Spinal cord (tissue), 10 donors: Measurements from ENCODE around the gene ULK4. TPM values are rescaled to one million over a fixed set of nuclear protein-coding genes. Genes with fewer than 3 reads are reported as not detected.
A peak's percentile ranks its signal among the peaks of the same experiment; 100 is the strongest.

Source experiments
- DNase-seq, 6 donors: peaks; one replicate each; pipeline versions ENCODE4 v3.0.0 to v3.0.0-alpha.2; 2013 to 2015; ENCODE audit warnings: low spot score in 6 of 6, low read depth in 4 of 6
- H3K27ac ChIP-seq: one replicate; pipeline ENCODE4 v1.5.1; 2013; ENCODE audit warnings: low read depth, low read length, control low read depth
- H3K27me3 ChIP-seq: one replicate; pipeline ENCODE4 v1.6.1; 2013; ENCODE audit warnings: low read length; ENCODE audit not compliant: control insufficient read depth, insufficient read depth
- H3K36me3 ChIP-seq: one replicate; pipeline ENCODE4 v1.6.1; 2013; ENCODE audit warnings: low read length; ENCODE audit not compliant: control insufficient read depth, insufficient read depth
- H3K4me1 ChIP-seq: one replicate; pipeline ENCODE4 v1.6.1; 2013; ENCODE audit warnings: low read length; ENCODE audit not compliant: control insufficient read depth, insufficient read depth
- H3K4me3 ChIP-seq: one replicate; pipeline ENCODE4 v1.5.1; 2013; ENCODE audit warnings: low read depth, low read length, control low read depth
- H3K9me3 ChIP-seq: one replicate; pipeline ENCODE4 v1.6.1; 2013; ENCODE audit warnings: low read length; ENCODE audit not compliant: control insufficient read depth, insufficient read depth
- WGBS: methylation state at CpG from one replicate; pipeline ENCODE4 v1.1.5; 2013; ENCODE audit warnings: missing lambda C conversion rate; ENCODE audit not compliant: insufficient coverage; 5-methylcytosine and 5-hydroxymethylcytosine counted together
- polyA plus RNA-seq, 2 donors: library from polyadenylated mRNA; unstranded; fragments of 120-200 nt; gene quantifications; one replicate each; pipeline ENCODE4 v1.2.1, GENCODE V29; 2013; ENCODE audit not compliant: insufficient read length in 2 of 2
- total RNA-seq, 2 donors: library from RNA; depleted of rRNA in 1 of 2; stranded (reverse); fragments of 120-200 nt in 1 of 2; fragments of >200 nt in 1 of 2; gene quantifications; one replicate each; pipeline versions ENCODE4 v1.2.3 to v1.2.4, GENCODE V29; 2013 to 2014
- donor health status: healthy.

ULK4 gene
- total and polyA plus RNA-seq, 4 donors, result 3.1 to 18.1 (median 9.7) TPM

DNA sequence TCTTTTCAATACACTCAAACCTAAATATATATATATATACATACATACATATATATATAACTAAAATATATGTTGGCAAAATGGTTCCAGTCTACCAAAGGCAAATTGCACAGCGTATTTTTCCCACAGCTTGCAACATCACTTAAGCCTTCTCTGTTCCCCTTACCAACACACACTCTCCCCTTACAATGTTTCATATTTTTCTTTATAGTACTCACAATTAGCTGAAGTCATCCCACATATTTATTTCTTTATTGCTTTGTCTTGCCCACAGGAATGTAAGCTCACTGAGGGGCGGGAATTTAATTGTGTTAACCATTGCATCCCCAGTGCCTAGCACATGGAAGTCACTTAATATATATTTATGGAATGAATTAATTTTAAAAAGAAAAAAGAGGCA lies 288.3 kb downstream of the ULK4 start:
- Histone ChIP-seq H3K4me3 (no peak overlapping the region), H3K9me3 (peaks cover 3% of the 10 kb centered on the region), H3K27me3 (no peaks in the 10 kb centered on the region), H3K4me1 (no peaks in the 10 kb centered on the region), H3K36me3 (no peaks in the 10 kb centered on the region), H3K27ac (no peak overlapping the region)
- DNase-seq, result no peak
- no CpG with 5 or more reads among the region's 2 CpGs for WGBS

DNA sequence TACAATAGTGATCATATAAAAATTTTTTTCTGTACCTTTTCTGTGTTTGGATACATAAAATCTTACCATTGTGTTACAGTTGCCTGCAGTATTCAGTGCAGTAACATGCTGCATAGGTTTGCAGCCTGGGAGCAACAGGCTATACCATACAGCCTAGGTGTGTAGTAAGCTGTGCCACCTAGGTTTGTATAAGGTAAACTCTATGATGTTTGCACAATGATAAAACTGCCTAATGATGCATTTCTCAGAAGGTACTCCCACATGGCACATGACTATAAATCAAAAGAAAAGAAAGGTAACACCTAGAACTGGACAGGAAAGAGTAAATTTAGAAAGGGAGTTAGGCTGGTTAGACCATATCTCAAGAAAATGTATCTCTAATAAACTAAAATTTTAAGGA lies 293.5 kb downstream of the ULK4 start:
- Histone ChIP-seq H3K4me1 (no peaks in the 10 kb centered on the region), H3K27ac (no peak overlapping the region), H3K27me3 (no peaks in the 10 kb centered on the region), H3K36me3 (no peaks in the 10 kb centered on the region), H3K4me3 (no peak overlapping the region), H3K9me3 (peaks cover 3% of the 10 kb centered on the region)
- DNase-seq, result no peak

- Histone ChIP-seq H3K27ac (no peak overlapping the region), H3K4me3 (no peak overlapping the region), H3K27me3 (no peaks in the 10 kb centered on the region), H3K4me1 (no peaks in the 10 kb centered on the region), H3K36me3 (no peaks in the 10 kb centered on the region), H3K9me3 (no peaks in the 10 kb centered on the region)
- 50% methylated on average over 1 of the region's 4 CpGs for WGBS
- no peak for DNase-seq
Measured at GRCh38 chr3:41662288-41662687, 299.6 kb downstream of the ULK4 start.

DNA sequence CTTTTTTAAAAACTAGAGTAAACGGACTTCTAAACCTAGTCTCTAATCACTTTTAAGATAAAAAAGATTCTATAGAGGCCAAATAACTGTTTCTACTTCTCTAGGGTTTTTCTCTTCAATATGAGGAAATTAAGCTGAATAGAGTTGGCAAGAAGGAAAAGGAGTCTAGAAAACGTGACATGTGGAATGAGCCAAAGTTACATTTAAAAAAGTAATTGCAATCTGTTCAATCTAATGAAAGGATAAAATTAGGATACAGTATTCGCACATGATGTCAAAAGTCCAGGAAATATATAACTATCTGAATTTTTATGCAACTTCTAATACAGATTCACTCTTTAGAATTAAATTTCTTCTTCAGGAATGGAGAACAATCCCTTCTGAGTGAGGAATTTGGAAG lies 300.1 kb downstream of the ULK4 start:
- Histone ChIP-seq H3K4me3 (no peak overlapping the region), H3K4me1 (no peaks in the 10 kb centered on the region), H3K27me3 (no peaks in the 10 kb centered on the region), H3K27ac (no peak overlapping the region), H3K9me3 (no peaks in the 10 kb centered on the region), H3K36me3 (no peaks in the 10 kb centered on the region)
- peak in 1 of 6 donors; percentile 54 for DNase-seq
- no CpG with 5 or more reads among the region's 3 CpGs for WGBS

DNA sequence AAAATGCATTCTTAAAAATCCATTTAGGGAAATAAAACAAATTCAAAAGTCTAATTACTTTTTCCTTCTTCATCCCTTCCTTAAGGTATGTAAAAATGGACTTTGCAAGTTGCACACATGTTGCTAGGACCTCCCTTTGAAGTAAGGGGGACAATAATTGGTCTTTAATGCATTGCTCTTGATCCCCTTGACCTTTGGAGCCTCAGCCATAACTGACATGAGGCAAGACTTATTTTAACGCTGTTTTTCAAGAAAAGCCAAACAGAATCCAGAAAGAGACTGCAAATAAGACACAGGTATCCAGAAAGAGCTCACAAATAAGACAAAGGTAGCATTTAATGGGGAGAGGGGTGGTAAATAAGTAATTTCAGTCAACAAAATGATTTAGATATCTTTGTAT lies 301.4 kb downstream of the ULK4 start:
- H3K4me1 ChIP-seq, result no peaks in the 10 kb centered on the region
- H3K27me3 ChIP-seq, result no peaks in the 10 kb centered on the region
- no peaks in the 10 kb centered on the region for H3K36me3 ChIP-seq
- no peaks in the 10 kb centered on the region for H3K9me3 ChIP-seq
- no peak overlapping the region for H3K4me3 ChIP-seq
- no peak for DNase-seq
- no peak overlapping the region for H3K27ac ChIP-seq
- WGBS, result no CpG with 5 or more reads among the region's 1 CpG

DNA sequence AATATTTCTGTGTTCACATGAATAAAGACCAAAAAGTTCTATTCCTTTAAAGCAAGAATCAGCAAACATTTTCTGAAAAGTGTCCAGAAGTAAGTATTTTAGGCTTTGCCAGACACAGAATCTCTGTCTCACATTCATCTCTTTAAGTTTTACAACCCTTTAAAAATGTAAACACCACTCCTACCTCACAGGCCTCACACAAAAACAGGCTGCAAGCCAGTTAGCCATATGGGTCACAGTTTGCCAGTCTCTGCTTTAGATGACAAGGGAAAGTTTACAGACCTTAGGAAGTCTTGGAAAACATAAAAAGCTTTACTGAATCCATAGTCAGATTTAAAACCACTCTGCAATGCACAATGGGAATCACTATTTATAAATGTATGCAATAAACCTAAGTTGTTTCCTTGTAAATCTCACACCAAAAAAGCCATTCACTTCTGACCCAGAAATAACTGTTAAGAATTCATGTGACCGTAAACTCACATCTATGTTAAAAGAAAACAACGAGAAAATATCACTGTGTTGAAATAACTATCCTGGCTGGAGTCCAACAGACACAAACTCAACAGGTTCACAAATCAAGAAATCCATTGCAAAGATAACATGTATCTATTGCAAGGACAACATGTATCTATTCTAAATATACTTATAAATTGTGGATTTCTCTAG lies 308.2 kb downstream of the ULK4 start:
- Histone ChIP-seq H3K27me3 (no peaks in the 10 kb centered on the region), H3K4me1 (peaks cover 6% of the 10 kb centered on the region), H3K27ac (no peak overlapping the region), H3K9me3 (no peaks in the 10 kb centered on the region), H3K36me3 (no peaks in the 10 kb centered on the region), H3K4me3 (no peak overlapping the region)
- WGBS, result no CpG with 5 or more reads among the region's 2 CpGs
- DNase-seq, result peak in 1 of 6 donors; percentile 75

DNA sequence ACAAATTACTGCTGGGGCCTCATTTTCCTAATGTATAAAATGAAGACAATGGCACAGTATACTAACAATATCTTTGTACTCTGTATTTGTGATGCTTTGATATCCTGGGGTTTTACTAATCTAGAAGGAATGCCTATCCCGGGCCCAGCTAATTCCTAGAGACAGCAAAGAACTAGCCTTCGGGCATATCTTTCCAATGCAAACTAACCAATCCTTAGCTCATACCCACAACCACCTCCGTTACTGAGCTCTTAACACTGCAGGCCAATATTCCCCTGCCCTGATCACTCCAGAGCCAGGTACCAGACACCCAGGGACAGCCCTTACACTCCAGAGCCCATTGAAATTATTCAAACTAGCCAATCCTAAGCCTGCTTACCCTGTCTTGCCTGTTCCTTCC lies 309.0 kb downstream of the ULK4 start:
- Histone ChIP-seq H3K27ac (no peak overlapping the region), H3K4me1 (peaks cover 6% of the 10 kb centered on the region), H3K9me3 (no peaks in the 10 kb centered on the region), H3K27me3 (no peaks in the 10 kb centered on the region), H3K4me3 (no peak overlapping the region), H3K36me3 (no peaks in the 10 kb centered on the region)
- DNase-seq, result no peak
- 88% methylated on average over 2 of the region's 3 CpGs for WGBS

DNA sequence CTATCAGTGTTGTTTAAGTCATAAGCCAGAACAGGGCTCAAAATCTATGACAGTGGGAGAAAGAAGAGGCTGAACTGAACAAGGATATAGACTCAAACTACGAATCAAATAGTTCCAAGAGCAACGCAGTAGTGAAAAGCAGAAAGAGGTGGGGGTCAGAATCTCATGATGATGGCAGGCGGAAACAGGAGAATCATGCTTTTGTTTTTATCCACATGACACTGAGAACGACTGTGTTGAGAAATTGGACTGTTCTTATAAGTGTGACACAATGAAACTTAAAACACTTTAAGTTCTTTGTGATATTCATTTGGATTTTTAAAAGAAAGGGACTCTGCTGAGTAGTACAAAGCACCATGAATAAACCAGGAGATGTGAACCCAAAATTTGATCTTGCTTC lies 309.4 kb downstream of the ULK4 start:
- no peak for DNase-seq
- Histone ChIP-seq H3K9me3 (no peaks in the 10 kb centered on the region), H3K4me1 (peaks cover 6% of the 10 kb centered on the region), H3K27me3 (no peaks in the 10 kb centered on the region), H3K36me3 (no peaks in the 10 kb centered on the region), H3K27ac (no peak overlapping the region), H3K4me3 (no peak overlapping the region)
- WGBS, result 70% methylated on average over 2 of the region's 4 CpGs

DNA sequence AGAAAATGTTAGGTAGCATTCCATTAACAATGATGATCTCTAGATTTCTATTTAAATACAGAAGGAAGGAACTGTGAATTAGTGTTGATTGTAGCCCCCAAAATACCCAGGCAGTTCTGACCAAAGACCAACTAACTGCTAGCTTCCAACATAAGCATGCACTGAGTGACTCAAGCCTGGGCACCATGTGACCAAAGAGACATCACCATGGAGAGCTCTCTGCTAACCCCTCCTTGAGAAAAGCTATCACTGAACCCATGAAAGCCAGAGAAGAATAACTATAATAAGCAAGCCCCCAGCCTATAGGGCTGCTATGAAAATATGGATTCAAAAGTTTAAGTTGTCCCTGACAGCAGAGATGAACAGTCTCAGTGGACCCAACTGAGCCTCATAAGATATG lies 310.2 kb downstream of the ULK4 start:
- Histone ChIP-seq H3K4me1 (peaks cover 6% of the 10 kb centered on the region), H3K27me3 (no peaks in the 10 kb centered on the region), H3K36me3 (no peaks in the 10 kb centered on the region), H3K4me3 (no peak overlapping the region), H3K9me3 (no peaks in the 10 kb centered on the region), H3K27ac (no peak overlapping the region)
- no peak for DNase-seq

DNA sequence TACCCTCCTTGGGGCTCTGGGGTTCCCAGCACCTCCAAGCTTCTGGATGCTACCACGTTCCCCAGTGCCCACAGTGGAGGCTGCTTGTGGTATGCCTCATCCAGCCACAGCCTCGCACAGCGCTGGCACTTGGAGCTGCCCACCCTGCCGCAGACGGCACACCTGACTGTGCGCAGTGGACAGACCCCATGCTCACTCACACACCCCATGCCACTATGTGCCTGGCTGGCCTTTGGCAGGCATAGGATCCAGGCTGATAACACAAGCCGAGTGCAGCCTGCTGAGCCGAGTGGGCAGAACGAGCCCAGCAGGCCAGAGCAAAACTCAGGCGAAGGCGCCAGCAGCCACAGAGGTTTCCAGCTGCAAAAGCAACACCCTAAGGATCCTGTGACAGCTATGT lies 311.5 kb downstream of the ULK4 start:
- Histone ChIP-seq H3K4me1 (peaks cover 6% of the 10 kb centered on the region), H3K4me3 (no peak overlapping the region), H3K36me3 (no peaks in the 10 kb centered on the region), H3K27me3 (no peaks in the 10 kb centered on the region), H3K27ac (no peak overlapping the region), H3K9me3 (no peaks in the 10 kb centered on the region)
- peak in 1 of 6 donors; percentile 8 for DNase-seq
- WGBS, result 92% methylated on average over 8 of the region's 11 CpGs
